Right atrium auricular region (tissue), 2 donors: Measurements from ENCODE around the gene MAD1L1. TPM values are rescaled to one million over a fixed set of nuclear protein-coding genes. Genes with fewer than 3 reads are reported as not detected.

Experiments used
- DNase-seq: peaks from one replicate; pipeline ENCODE4 v3.0.0-alpha.2; 2019; ENCODE audit warnings: low spot score
- H3K27ac ChIP-seq, 2 donors: fragments of 200-600 bp; sonication (generic); 1 replicate in 1 of 2; 2 replicates in 1 of 2; pipeline ENCODE4 v1.5.1; 2016 to 2019
- H3K27me3 ChIP-seq, 2 donors: fragments of 200-600 bp; sonication (generic); one replicate each; pipeline versions ENCODE4 v1.5.1 to v1.6.0; 2017 to 2019
- H3K36me3 ChIP-seq: fragments of 200-600 bp; sonication (generic); one replicate; pipeline ENCODE4 v1.5.1; 2016
- H3K4me1 ChIP-seq, 2 donors: fragments of 200-600 bp; sonication (generic); one replicate each; pipeline versions ENCODE4 v1.5.1 to v1.6.0; 2017 to 2019
- H3K4me3 ChIP-seq, 2 donors: fragments of 200-600 bp; sonication (generic); 1 replicate in 1 of 2; 2 replicates in 1 of 2; pipeline ENCODE4 v1.5.1; 2017 to 2019; ENCODE audit warnings: mild to moderate bottlenecking in 1 of 2, moderate library complexity in 1 of 2
- H3K9me3 ChIP-seq, 2 donors: fragments of 200-600 bp; sonication (generic); one replicate each; pipeline ENCODE4 v1.5.1; 2019
- total RNA-seq, 2 donors: library from RNA; depleted of rRNA; stranded (reverse); fragments of >200 nt; gene quantifications; one replicate each; pipeline ENCODE4 v1.1.0, GENCODE V29; 2016
- TF ChIP-seq, protein P1 (sequence below), 2 donors: fragments of 200-600 bp; sonication (generic); IDR thresholded peaks; one replicate each; pipeline ENCODE4 v1.5.1; 2019; ENCODE audit warnings: antibody characterized with exemption in 2 of 2

MAD1L1 gene
- total RNA-seq, 2 donors from 2014 or later, result 13.3 to 31.9 TPM

DNA sequence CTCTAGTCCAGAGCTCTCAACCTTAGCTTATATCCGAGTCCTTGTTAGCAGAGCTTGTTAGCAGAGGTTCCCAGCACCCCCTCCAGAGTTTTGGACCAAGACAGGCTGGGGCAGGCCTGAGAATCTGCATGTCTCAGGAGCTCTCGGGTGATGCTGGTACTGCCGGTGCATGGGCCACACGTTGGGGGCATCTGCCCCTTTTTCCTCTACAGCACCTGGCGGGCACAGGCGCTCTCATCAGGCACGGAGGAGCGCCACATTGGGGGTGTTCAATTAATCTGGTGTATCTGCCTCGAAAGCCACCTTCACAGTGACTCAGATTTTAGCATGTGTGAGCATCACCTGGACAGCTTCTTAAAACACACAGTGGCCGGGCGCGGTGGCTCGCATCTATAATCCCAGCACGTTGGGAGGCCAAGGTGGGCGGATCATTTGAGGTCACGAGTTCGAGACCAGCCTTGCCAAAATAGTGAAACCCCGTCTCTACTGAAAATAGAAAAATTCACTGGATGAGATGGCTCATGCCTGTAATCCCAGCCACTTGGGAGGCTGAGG, 445.0 kb downstream of the MAD1L1 start:
- H3K27ac ChIP-seq, result no peak overlapping the region
- H3K9me3 ChIP-seq, result peaks cover 5 to 16% of the 10 kb centered on the region in 2 donors
- H3K4me3 ChIP-seq, result no peak overlapping the region
- H3K27me3 ChIP-seq, result no peaks in the 10 kb centered on the region
- TF ChIP-seq, protein P1, sequence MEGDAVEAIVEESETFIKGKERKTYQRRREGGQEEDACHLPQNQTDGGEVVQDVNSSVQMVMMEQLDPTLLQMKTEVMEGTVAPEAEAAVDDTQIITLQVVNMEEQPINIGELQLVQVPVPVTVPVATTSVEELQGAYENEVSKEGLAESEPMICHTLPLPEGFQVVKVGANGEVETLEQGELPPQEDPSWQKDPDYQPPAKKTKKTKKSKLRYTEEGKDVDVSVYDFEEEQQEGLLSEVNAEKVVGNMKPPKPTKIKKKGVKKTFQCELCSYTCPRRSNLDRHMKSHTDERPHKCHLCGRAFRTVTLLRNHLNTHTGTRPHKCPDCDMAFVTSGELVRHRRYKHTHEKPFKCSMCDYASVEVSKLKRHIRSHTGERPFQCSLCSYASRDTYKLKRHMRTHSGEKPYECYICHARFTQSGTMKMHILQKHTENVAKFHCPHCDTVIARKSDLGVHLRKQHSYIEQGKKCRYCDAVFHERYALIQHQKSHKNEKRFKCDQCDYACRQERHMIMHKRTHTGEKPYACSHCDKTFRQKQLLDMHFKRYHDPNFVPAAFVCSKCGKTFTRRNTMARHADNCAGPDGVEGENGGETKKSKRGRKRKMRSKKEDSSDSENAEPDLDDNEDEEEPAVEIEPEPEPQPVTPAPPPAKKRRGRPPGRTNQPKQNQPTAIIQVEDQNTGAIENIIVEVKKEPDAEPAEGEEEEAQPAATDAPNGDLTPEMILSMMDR (IDR thresholded peaks at IDR 0.05), result no peak
- no peak for DNase-seq
- no peaks in the 10 kb centered on the region for H3K36me3 ChIP-seq
- no peaks in the 10 kb centered on the region for H3K4me1 ChIP-seq

DNA sequence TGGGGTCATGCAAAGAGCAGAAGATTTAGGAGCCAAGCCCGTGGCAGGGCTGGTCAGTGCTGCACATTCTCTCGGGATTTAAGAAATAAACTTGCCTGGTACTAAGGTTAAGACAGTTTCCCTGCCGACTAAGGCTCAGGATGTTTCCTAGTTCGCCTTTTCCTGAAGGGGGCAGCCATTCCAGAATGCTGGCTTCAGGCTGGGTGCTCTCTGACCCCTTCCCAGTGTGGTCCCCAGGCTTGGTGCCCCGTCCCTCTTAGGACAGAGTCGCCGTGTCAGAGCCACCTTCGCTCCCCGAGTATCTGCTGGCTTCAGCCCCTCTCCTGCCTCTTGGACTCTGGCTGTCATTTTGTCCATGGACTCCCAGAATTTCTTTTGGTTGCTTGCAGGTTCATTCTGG, 445.5 kb downstream of the MAD1L1 start:
- Histone ChIP-seq H3K4me3 (no peak overlapping the region), H3K27me3 (no peaks in the 10 kb centered on the region), H3K27ac (no peak overlapping the region), H3K4me1 (no peaks in the 10 kb centered on the region), H3K36me3 (no peaks in the 10 kb centered on the region), H3K9me3 (peaks cover 1 to 16% of the 10 kb centered on the region in 2 donors)
- DNase-seq, result no peak
- TF ChIP-seq, protein P1 (IDR thresholded peaks at IDR 0.05), result no peak

DNA sequence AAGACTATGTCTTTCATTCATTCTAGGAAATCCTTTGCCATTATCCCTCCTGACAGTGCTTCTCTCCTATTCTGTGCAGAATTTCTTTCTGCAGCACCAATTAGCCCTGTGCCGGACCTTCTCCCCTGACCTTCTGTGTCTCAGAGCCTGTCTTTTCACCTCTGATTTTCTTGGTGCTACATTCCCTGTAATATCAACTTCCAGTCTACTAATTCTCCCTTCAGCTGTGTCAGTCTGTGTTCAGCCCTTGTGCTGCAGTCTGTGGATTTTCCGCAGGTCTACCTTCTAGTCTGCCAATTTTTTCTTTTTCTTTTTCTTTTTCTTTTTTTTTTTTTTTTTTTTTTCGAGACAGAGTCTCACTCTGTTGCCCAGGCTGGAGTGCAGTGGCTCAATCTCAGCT, 446.9 kb downstream of the MAD1L1 start:
- H3K4me1 ChIP-seq, result no peaks in the 10 kb centered on the region
- TF ChIP-seq, protein P1 (IDR thresholded peaks at IDR 0.05), result no peak
- H3K9me3 ChIP-seq, result peaks cover 0 to 16% of the 10 kb centered on the region in 2 donors
- no peaks in the 10 kb centered on the region for H3K36me3 ChIP-seq
- no peak for DNase-seq
- H3K27me3 ChIP-seq, result no peaks in the 10 kb centered on the region
- no peak overlapping the region for H3K27ac ChIP-seq
- H3K4me3 ChIP-seq, result no peak overlapping the region

DNA sequence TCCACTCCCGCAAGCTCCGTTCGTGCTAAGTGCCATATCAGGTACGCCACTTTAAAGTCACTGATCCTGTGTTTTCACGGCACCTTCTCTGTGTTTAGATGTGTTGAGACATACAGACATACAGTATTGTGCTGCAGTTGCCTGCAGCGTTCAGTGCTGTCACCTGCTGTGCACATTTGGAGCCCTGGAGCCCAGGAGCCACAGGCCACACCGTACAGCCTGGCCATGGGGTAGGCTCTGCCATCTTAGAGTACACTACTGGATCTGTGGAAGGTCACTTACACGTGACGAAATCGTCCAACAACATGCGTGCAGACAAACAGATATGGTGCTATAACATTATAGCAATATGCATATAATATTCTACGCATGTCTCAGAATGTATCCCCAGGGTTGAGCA, 451.4 kb downstream of the MAD1L1 start:
- Histone ChIP-seq H3K9me3 (peaks cover 0 to 19% of the 10 kb centered on the region in 2 donors), H3K36me3 (no peaks in the 10 kb centered on the region), H3K27ac (no peak overlapping the region), H3K4me1 (no peaks in the 10 kb centered on the region), H3K4me3 (no peak overlapping the region), H3K27me3 (no peaks in the 10 kb centered on the region)
- DNase-seq, result no peak
- TF ChIP-seq, protein P1 (IDR thresholded peaks at IDR 0.05), result no peak

DNA sequence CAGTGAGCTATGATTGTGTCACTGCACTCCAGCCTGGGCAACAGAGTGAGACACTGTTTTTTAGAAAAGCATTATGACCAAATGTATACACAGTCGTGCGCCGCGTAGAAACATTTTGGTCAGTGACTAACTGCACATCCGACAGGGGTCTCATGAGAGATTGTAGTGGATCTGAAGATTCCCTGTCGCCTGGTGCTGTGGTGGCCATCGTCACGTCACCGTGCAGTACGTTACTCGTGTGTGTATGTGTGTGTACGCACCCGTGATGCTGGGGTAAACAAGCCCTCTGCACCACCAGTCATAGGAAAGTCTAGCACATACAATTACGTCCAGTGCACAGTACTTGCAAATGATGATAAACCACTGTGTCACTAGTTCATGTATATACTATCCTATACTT, 453.3 kb downstream of the MAD1L1 start:
- Histone ChIP-seq H3K4me1 (no peaks in the 10 kb centered on the region), H3K36me3 (no peaks in the 10 kb centered on the region), H3K27ac (no peak overlapping the region), H3K27me3 (no peaks in the 10 kb centered on the region), H3K4me3 (no peak overlapping the region), H3K9me3 (peaks cover 0 to 4% of the 10 kb centered on the region in 2 donors)
- DNase-seq, result no peak
- TF ChIP-seq, protein P1 (IDR thresholded peaks at IDR 0.05), result no peak

DNA sequence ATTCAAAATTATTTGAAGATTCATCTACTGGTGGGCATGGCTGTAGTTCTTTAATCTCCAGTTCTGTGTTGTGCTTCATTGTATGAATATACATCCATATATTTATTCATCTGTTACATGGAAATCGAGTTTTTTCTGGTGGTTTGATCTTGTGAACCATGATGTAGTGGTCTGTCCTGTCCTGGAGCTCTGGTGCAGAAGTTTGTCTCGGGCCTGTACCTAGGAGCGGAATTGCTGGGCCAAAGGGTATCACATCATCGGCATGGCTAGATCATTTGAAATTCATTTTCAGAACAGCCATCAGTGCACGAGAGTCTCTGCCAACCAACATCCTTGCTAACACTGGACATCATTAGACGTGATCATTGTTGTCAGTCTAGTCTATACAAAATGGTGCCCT, 455.6 kb downstream of the MAD1L1 start:
- Histone ChIP-seq H3K9me3 (peaks cover 0 to 4% of the 10 kb centered on the region in 2 donors), H3K36me3 (no peaks in the 10 kb centered on the region), H3K27me3 (no peaks in the 10 kb centered on the region), H3K4me3 (no peak overlapping the region), H3K4me1 (no peaks in the 10 kb centered on the region), H3K27ac (no peak overlapping the region)
- DNase-seq, result no peak
- TF ChIP-seq, protein P1 (IDR thresholded peaks at IDR 0.05), result no peak
